ENCODE data around the gene MYBPH.

MYBPH gene

DNA sequence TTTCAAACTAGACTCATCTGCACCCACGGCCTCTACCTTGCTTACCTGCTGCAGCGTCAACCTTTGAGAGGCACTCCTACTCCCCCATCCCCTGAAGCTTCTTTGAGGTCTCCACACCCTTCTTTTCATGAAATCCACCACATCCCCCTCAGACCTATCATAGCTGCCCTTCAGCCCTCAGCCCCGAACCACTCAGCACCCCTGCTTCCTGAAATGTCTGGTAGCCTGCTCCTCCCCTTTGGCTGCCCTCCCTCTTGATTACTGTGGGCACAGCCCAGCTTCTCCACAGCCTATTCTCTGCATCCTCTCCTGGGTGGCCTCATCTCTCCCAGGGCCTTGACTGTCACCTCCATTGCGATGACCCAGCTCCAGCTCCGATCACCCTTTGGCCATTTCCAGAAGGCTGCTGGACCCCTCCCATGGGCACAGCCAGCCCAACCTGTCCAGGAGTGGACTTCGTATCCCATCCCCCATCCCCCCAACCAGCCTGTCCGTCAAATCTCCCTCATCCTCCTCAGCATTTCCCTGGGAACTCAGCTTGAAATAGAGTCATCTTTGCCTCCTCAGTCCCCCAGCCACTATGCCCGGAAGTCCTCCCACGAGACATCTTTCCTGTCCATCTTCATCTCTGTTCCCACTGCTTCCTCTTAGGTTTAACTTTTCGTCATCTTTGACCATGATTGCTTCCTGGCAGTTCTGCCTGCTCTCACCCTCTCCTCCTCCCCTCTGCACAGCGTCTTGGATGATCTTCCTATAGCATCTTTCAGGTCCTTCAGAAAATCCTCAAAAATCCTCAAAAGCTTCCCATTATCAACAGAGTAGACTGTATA is 54.2 kb downstream of the MYBPH start:
- ChIA-PET CTCF (interaction anchor here (0.8 to 4.6 kb wide), 6 partner anchors 13 to 146 kb away, joined by 3 to 25 read pairs (median 4); no protein-coding TSS in a partner anchor), POLR2A (no interaction called here)
- no peak for DNase-seq (ENCODE audit: extremely low spot score)
- no peak for TF ChIP-seq CTCF (IDR thresholded peaks at IDR 0.05; ENCODE audit: control extremely low read depth, extremely low read depth, low read depth, missing control alignments)

GRCh38 chr1:203120325-203121153 is 55.1 kb downstream of the MYBPH start:
- POLR2A ChIA-PET: no interaction called here
- CTCF ChIA-PET: interaction anchor here (0.5 to 4.6 kb wide), 6 partner anchors 14 to 96 kb away, joined by 3 to 25 read pairs (median 4); no protein-coding TSS in a partner anchor
- no peak for DNase-seq (ENCODE audit: extremely low spot score)

More at GRCh38 chr1:203120325-203121153, 55.1 kb downstream of the MYBPH start:
- no peak for TF ChIP-seq CTCF (IDR thresholded peaks at IDR 0.05; ENCODE audit: control extremely low read depth, extremely low read depth, low read depth, missing control alignments)
